Panc1 (cell line): ENCODE data around the gene DOCK8. TPM values are rescaled to one million over a fixed set of nuclear protein-coding genes. Genes with fewer than 3 reads are reported as not detected.

Source experiments
- ATAC-seq: fragments of 200-7000 bp; cut with Tn5 transposase; 2 replicates; pipeline ENCODE4 v1.9.1; 2020; ENCODE audit warnings: mild to moderate bottlenecking, moderate library complexity
- BruUV-seq: library from RNA; stranded (reverse); fragments of 400-500 nt; replicated peaks from 2 replicates; lab custom pipeline; 2021; lab: Mats Ljungman, UMichigan
- CTCF ChIA-PET: fragments of 300-600 bp; sonication (Branson Sonifier 250); formaldehyde crosslinking; loops from one replicate; lab custom pipeline; 2022; ENCODE audit warnings: antibody characterized with exemption; lab: Charles Lee
- POLR2A ChIA-PET: fragments of 300-600 bp; sonication (Branson Sonifier 250); formaldehyde crosslinking; loops from one replicate; lab custom pipeline; 2022; ENCODE audit warnings: antibody characterized with exemption; lab: Charles Lee
- DNase-seq: peaks from one replicate; pipeline ENCODE4 v3.0.0-alpha.2; 2010; ENCODE audit warnings: low read depth, low spot score
- H3K27ac ChIP-seq: 2 replicates; pipeline ENCODE4 v1.5.1; 2011; ENCODE audit warnings: mild to moderate bottlenecking, low read length, inconsistent platforms
- H3K27me3 ChIP-seq: fragments of 200-500 bp; sonication (Bioruptor generic); 2 replicates; pipeline ENCODE4 v1.6.0; 2014; ENCODE audit warnings: low read length, inconsistent platforms; ENCODE audit not compliant: control insufficient read depth, insufficient read depth
- H3K36me3 ChIP-seq: fragments of 200-500 bp; sonication (Bioruptor generic); 2 replicates; pipeline ENCODE4 v1.5.1; 2014; ENCODE audit warnings: inconsistent platforms, mild to moderate bottlenecking, low read length, moderate library complexity; ENCODE audit not compliant: control insufficient read depth, insufficient read depth
- H3K4me1 ChIP-seq: 2 replicates; pipeline ENCODE4 v1.5.1; 2011; ENCODE audit warnings: inconsistent platforms, mild to moderate bottlenecking, low read length, moderate library complexity; ENCODE audit not compliant: control insufficient read depth, insufficient read depth
- H3K4me3 ChIP-seq, 2 experiments: 2 replicates each; pipeline ENCODE4 v1.5.1; 2011 to 2012; ENCODE audit warnings: low read depth in 2 of 2, low read length in 2 of 2, mild to moderate bottlenecking in 2 of 2, inconsistent platforms in 1 of 2, moderate library complexity in 1 of 2
- H3K9me3 ChIP-seq: fragments of 200-500 bp; sonication (Bioruptor generic); 2 replicates; pipeline ENCODE4 v1.5.1; 2014; ENCODE audit warnings: low read depth, mild to moderate bottlenecking, inconsistent platforms, low read length, moderate library complexity; ENCODE audit not compliant: control insufficient read depth, insufficient read depth
- POLR2AphosphoS5 ChIP-seq: IDR thresholded peaks from 2 replicates; pipeline ENCODE4 v1.6.1; 2012; ENCODE audit warnings: mild to moderate bottlenecking, low read depth, low read length, moderate library complexity
- SIN3A ChIP-seq: IDR thresholded peaks from 2 replicates; pipeline ENCODE4 v1.6.1; 2012; ENCODE audit warnings: low read depth, mild to moderate bottlenecking, low read length, moderate library complexity, borderline replicate concordance; ENCODE audit not compliant: insufficient read depth
- TCF7L2 ChIP-seq: IDR thresholded peaks from 2 replicates; pipeline ENCODE4 v1.6.1; 2011; ENCODE audit warnings: mild to moderate bottlenecking, low read depth, low read length, inconsistent platforms
- in situ Hi-C: cut with HindIII; loops from 2 replicates; pipeline ENCODE4 v1.10.0; 2016; ENCODE audit warnings: low sequenced_read_pairs, low pct_unique_long_range_greater_than_20kb
- intact Hi-C: fragments of 100-400 bp; cut with micrococcal nuclease; formaldehyde crosslinking; loops from one replicate; pipeline ENCODE4 v1.10.0; 2022; ENCODE audit not compliant: unreplicated experiment
- total RNA-seq: library from RNA; stranded (reverse); gene quantifications from one replicate; pipeline ENCODE4 v1.2.1, GENCODE V29; 2021; ENCODE audit not compliant: unreplicated experiment
- TF ChIP-seq, protein P1 (sequence below), 2 experiments: IDR thresholded peaks; 2 replicates each; pipeline ENCODE4 v1.6.1; 2011 to 2012; ENCODE audit warnings: low read depth in 2 of 2, control low read depth in 1 of 2, low read length in 1 of 2, mild to moderate bottlenecking in 1 of 2, moderate library complexity in 1 of 2; ENCODE audit not compliant: insufficient read depth in 1 of 2
- TF ChIP-seq, protein P2 (sequence below): fragments of 450-650 bp; IDR thresholded peaks from 2 replicates; pipeline ENCODE4 v1.5.1; 2017; ENCODE audit warnings: mild to moderate bottlenecking

The DOCK8 gene
- total RNA-seq, 1 experiment from 2014 or later = 1.4 TPM

DNA sequence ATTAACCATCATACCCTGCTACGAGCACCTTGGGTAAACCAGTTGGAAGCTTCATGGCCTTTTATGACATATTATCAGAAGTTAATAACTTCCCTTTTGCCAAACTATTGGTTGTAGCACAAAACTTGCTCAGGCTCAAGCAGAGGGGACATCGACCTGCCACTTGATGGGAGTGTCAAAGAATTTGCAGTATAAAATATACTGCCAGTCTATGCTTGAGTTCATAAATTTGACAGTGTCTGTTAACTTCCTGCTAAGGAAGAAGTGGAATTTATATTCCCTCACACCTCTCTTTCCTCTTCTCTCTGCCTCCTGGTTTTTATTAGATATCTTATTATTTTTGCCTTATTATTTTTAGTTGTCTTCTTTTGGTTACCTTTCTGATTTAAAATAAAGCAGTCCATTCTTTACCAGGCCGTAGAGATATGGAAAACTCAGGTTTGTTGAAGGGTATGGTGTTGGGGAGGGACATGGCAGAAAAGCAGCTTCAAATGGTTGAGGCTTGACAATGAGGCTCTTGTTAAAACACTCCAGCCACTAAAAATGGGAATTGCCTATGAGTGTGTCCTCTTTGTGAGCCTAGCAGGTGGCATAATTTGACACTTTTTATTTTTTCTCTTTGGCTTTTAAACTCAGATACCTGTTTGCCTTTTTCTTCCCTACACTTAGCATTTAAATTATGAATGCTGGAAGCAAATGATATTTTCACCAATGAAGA, 298.0 kb downstream of the DOCK8 start:
- no TSS peak for BruUV-seq
- Histone ChIP-seq H3K9me3 (no peaks in the 10 kb centered on the region), H3K36me3 (no peaks in the 10 kb centered on the region), H3K27me3 (no peaks in the 10 kb centered on the region), H3K27ac (no peak overlapping the region), H3K4me3 (no peak overlapping the region), H3K4me1 (no peaks in the 10 kb centered on the region)
- no peak for DNase-seq
- in situ Hi-C loops (no loop called here), intact Hi-C loops (no loop called here)
- TF ChIP-seq TCF7L2 = no peak
- TF ChIP-seq, protein P1, sequence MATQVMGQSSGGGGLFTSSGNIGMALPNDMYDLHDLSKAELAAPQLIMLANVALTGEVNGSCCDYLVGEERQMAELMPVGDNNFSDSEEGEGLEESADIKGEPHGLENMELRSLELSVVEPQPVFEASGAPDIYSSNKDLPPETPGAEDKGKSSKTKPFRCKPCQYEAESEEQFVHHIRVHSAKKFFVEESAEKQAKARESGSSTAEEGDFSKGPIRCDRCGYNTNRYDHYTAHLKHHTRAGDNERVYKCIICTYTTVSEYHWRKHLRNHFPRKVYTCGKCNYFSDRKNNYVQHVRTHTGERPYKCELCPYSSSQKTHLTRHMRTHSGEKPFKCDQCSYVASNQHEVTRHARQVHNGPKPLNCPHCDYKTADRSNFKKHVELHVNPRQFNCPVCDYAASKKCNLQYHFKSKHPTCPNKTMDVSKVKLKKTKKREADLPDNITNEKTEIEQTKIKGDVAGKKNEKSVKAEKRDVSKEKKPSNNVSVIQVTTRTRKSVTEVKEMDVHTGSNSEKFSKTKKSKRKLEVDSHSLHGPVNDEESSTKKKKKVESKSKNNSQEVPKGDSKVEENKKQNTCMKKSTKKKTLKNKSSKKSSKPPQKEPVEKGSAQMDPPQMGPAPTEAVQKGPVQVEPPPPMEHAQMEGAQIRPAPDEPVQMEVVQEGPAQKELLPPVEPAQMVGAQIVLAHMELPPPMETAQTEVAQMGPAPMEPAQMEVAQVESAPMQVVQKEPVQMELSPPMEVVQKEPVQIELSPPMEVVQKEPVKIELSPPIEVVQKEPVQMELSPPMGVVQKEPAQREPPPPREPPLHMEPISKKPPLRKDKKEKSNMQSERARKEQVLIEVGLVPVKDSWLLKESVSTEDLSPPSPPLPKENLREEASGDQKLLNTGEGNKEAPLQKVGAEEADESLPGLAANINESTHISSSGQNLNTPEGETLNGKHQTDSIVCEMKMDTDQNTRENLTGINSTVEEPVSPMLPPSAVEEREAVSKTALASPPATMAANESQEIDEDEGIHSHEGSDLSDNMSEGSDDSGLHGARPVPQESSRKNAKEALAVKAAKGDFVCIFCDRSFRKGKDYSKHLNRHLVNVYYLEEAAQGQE (IDR thresholded peaks at IDR 0.05; ENCODE audit: insufficient read depth in 1 of 2, low read depth in 2 of 2, low read length in 1 of 2) = no peak
- TF ChIP-seq POLR2AphosphoS5 = no peak
- TF ChIP-seq, protein P2, sequence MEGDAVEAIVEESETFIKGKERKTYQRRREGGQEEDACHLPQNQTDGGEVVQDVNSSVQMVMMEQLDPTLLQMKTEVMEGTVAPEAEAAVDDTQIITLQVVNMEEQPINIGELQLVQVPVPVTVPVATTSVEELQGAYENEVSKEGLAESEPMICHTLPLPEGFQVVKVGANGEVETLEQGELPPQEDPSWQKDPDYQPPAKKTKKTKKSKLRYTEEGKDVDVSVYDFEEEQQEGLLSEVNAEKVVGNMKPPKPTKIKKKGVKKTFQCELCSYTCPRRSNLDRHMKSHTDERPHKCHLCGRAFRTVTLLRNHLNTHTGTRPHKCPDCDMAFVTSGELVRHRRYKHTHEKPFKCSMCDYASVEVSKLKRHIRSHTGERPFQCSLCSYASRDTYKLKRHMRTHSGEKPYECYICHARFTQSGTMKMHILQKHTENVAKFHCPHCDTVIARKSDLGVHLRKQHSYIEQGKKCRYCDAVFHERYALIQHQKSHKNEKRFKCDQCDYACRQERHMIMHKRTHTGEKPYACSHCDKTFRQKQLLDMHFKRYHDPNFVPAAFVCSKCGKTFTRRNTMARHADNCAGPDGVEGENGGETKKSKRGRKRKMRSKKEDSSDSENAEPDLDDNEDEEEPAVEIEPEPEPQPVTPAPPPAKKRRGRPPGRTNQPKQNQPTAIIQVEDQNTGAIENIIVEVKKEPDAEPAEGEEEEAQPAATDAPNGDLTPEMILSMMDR = no peak
- no peak for TF ChIP-seq SIN3A
- ATAC-seq = no peak
- CTCF ChIA-PET = no interaction called here
- POLR2A ChIA-PET = no interaction called here

Other genes with a start within 250 kb of the DOCK8 start
- gene WASHC1, start 185.4 kb upstream of the DOCK8 start, total RNA-seq = 9.8 TPM
- gene FOXD4, start 96.4 kb upstream of the DOCK8 start, total RNA-seq = 0.23 TPM
- gene ZNG1A, start 35.8 kb upstream of the DOCK8 start, total RNA-seq = 16.6 TPM